GM18909 (cell line): ENCODE results near the gene PLXNA1.

Experiments
- ATAC-seq: cut with Tn5 transposase; IDR thresholded peaks from one replicate; pipeline ENCODE4 v1.9.1; 2021; ENCODE audit warnings: mild to moderate bottlenecking; ENCODE audit not compliant: unreplicated experiment, poor library complexity

PLXNA1 gene

DNA sequence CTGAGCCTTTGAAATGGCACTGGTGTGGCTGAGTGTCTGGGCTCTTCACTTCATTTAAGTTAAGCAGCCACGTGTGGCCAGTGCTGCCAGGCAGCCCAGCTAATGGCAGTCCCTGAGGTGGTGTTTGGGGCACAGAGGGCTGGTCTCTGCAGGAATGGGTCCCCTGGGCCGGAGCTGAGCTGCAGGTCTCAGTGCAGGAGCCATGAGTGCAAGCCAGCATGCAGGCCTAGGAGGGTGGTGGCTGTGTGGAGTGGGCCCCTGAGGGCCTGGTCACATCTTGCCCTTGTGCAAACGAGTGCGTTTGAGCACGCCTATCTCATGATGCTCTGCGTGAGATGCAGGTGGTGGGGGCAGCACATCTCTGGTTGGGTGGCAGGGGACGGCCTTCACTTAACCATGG lies 48.9 kb downstream of the PLXNA1 start:
- ATAC-seq, result no peak

- ATAC-seq, result no peak
These were observed 49.5 kb downstream of the PLXNA1 start for GRCh38 chr3:127032296-127032990.
